ENCODE measurements around the gene GPC5.

The GPC5 gene

DNA sequence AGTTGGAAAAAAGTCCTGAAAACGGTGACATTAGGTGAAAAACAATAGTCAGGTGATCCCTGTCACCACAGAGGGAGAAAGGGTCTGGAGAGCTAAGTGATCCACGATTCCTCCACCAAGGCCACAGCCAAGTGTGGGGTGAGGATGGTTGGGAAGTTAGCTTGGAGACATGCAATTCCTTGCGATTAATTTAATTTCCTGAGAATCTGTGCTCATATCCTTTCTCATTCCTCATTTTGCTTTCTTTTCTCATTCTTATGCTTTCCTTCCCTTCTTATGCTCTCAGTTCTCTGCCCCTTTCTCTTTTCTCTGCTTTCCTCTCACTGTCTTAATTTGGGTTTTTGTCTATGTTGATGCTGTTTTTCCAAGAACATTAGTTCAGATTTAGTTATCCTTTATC lies 68.8 kb downstream of the GPC5 start:
- no peak for DNase-seq

DNA sequence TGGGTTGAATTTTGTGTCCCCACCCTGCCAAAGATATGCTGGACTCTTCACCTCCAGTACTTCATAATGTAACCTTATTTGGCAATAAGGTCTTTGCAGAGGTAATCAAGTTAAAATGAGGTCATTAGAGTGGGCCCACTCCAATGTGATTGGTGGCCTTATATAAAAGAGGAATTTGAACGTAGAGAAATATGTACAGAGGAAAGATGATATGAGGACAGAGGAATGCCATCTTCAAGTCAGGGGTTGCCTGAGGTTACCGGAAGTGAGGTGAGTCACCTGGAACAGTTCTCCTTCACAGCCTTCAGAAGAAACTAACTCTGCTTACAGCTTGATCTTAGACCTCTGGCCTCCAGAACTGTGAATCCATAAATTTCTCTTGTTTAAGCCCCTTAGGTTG lies 69.9 kb downstream of the GPC5 start:
- no peak for DNase-seq

DNA sequence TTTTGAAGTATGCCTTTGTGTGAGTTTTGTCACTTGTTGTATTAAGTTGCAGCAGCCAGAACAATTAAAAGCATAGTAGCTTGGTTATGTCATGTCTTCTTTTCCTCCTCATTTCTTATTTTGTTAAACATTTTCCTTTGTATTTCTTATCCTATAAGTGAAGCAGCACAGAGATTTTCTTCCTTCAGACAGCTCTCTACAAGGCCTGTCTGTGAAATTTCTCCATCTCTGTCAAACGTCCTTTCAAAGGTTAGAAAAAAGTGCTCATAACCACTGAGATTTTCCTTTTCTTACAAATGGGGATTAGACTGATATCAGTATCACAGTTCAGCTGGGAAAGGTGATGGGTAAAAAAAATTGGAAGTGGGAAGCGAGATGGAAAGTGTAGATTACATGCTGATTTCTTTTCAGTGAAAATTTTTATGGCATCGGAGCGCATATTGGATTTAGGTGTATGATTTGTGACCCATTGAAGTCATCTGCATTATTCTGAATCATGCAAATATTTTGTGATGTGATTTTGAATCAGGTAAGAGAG lies 71.7 kb downstream of the GPC5 start:
- DNase-seq = no peak

DNA sequence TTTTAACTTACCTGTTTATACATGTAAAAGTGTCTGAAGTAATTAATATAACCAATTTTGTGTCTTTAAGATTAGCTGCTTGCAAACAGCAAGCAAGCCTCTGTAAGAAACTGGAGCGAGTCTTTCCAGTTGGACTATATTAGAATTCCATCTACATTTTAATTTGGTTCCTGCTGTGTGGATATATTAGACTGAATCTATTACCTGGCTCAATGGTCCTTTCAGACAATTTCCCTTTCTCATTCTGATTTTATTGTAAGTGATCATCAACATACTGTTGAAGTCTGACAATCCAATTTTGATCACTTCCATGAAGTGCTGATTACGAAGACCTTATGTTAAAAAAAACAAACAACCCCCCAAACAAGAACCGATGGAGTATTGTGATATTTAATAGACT lies 72.3 kb downstream of the GPC5 start:
- DNase-seq = no peak

DNA sequence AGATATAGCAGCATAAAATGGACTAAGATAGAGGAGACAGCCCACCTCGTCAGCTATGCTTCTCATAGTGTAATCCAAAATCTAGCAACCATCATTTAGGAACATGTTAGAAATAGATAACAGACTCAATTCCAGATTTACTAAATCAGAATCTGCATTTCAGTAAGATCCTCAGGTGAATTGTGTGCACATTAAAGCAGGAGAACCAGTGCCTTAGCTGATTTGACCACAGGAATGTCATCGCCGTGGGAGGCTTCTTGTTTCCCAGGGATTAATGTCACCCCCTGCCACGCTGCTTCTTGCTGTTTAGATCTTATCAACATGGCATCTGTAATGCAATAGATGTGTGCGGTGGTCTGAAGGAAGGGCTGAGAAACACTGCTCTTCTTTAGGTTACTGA lies 84.0 kb downstream of the GPC5 start:
- no peak for DNase-seq

DNA sequence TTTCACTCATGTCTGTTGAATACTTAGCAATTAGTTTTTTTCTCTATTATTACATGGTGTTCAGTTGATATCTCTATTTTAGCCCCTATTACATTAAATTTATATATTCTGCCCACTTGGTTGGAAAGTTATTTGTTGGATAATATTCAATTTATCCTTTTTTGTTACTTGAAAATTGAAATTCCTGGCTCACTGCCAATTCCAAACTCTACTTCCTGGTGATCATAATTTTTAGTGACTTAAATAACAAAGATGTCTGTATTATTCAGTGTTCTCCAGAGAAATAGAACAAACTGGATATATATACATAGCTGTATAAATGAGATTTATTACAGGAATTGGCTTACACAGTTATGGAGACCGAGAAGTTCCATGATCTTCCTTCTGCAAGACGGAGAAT lies 93.6 kb downstream of the GPC5 start:
- DNase-seq = no peak

DNA sequence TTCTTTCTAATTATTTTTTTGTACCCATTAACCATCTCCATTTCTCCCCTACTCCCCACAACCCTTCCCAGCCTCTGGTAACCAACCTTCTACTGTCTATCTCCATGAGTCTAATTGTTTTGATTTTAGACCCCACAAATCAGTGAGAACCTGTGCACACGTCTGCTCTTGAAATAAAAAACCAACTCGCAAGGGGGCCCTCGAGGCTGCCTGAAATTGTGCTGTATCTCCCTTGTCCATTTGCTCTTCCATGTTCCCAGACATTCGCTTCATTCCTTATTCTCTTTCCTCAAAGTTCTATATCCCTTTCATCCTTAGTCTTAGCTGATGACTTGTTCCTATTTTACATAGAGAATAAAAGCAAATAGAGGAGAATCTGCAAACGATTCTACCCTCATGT lies 95.0 kb downstream of the GPC5 start:
- no peak for DNase-seq

DNA sequence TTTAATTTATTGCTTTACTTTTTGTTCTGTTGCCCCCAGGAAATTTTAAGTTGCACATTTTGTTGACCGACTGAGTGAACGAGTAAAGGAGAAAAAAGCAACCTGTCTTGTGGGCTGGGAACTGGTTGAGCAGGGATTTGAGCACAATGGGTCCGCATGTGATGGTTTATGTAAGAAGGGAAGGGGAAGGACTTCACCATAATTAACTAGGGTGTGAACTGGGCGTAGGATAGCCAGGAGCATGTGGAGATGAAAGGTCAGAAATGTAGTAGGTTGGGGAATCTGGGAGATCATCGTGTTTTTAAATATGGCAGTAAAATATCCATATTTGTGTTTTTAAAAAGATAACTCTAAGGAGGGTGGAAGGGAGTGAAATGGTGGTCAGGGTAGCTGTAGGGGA lies 99.9 kb downstream of the GPC5 start:
- no peak for DNase-seq

DNA sequence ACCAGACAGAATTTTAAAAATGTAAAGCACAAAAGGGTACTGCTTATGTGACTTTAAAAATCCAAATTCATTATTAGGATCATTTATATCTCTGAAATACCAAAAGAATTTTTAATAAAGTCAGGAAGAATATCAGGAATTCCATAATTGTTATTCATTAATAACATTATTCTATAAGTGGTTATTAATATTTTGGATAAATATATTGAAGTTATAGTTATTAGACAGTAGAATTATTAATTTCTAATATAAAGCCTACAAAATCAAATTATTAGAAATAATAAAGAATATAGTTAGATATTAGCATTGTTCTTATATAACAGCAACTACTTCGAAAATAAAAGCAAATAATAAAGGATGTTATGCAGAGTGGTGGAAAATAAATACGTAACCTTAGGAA lies 105.8 kb downstream of the GPC5 start:
- DNase-seq = no peak

DNA sequence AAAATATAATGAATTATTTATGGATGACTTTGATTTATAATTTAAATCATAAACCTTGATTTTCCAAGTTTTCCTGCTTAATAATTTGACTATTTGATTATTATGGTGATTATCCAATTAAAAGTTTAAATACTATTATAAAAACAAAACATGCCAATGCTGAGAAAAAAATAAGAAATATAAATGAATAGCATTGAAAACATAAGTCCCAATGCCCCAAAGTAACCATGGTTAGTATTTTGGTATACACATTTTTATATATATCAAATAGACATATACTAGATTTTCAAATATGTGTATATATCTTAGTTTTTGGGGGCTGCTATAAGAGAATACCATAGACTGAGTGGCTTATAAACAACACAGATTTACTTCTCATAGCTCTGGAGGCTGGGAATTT lies 108.3 kb downstream of the GPC5 start:
- DNase-seq = no peak

DNA sequence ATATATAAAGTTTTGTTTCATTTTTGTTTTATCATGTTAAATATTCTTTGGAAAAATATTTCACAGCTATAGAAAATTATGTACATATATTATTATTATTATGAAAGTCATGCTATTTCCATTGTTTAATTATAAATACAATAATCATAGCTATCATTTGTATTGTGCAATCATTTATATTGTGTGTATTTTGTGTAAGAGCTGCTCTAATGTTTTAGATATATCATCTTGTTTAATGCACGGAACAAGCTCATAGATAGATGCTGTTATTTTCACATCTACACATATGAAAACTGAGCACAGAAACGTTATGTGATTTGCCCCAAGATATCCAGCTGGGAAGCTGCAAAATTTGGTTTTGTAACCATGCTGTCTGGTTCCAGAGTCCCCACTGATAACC lies 111.6 kb downstream of the GPC5 start:
- DNase-seq = no peak

DNA sequence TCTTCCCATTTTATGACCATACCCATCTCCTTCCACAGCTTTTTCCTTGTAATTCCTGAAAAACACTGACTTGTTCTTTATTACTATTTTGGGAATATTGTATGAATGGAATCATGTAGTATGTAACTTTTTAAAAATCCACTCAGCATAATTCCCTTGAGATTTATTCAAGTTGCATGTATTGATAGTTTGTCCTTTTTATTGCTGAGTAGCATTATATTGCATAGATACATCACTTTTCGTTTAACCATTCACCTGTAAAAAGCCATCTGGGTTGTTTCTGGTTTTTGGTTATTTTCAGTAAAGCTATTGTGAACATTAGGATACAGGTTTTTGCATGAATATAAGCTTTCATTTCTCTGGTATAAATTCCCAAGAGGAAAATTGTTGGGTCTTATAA lies 115.4 kb downstream of the GPC5 start:
- no peak for DNase-seq

DNA sequence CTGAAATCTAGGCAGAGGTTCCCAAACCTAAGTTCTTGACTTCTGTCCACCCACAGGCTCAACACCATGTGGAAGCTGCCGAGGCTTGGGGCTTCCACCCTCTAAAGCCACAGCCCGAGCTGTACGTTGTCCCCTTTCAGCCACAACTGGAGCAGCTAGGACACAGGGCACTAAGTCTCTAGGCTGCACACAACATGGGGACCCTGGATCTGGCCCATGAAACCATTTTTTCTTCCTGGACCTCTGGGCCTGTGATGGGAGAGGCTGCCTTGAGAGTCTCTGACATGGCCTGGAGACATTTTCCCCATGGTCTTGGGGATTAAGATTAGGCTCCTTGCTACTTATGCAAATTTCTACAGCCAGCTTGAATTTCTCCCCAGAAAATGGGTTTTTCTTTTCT lies 118.4 kb downstream of the GPC5 start:
- DNase-seq = no peak

DNA sequence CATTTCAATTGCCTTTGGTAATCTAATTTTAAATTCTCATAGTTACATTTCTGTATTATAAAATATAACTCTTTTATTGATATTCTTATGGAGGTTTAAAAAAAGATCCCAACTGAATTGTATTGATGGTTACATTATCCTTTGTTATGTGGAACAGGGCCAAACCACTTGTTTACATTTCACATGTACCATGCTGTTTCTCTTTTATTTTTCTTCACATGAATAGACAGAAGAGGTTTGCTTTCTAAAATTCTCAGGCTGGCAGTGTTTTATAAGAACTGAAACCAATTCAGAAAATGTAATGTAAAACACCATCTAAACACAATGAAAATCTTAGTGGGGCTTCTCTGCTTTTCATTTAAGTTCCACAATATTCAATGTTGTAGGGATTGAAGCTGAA lies 122.5 kb downstream of the GPC5 start:
- no peak for DNase-seq

DNA sequence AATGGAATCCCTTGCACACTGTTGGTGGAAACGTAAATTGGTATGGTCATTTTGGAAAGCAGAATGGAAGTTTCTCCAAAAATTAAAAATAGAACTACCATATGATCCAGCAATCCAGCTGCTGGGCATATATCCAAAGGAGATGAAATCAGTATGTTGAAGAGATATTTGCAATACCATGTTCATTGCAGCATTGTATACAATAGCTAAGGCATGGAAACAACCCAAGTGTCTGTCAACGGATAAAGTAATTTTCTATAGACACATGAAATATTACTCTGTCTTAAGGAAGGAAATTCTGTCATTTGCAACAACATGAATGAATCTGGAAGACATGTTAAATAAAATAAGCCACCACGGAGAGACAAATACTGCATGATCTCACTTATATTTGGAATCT lies 124.7 kb downstream of the GPC5 start:
- no peak for DNase-seq

DNA sequence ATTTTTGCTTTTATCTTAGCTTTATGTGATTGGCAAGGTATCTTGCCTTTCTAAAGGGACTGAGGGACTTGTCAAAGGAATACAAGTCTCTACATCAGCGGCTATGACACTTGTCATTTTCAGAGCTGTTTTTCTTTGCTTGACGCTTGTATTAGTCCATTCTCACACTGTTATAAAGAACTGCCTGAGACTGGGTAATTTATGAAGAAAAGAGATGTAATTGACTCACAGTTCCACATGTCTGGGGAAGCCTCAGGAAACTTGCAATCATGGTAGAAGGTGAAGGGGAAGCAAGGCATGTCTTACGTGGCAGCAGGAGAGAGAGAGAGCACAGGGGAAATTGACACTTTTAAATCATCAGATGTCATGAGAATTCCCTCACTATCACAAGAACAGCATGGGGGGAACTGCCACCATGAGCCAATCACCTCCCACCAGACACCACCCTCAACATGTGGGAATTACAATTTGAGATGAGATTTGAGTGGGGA lies 128.2 kb downstream of the GPC5 start:
- no peak for DNase-seq

DNA sequence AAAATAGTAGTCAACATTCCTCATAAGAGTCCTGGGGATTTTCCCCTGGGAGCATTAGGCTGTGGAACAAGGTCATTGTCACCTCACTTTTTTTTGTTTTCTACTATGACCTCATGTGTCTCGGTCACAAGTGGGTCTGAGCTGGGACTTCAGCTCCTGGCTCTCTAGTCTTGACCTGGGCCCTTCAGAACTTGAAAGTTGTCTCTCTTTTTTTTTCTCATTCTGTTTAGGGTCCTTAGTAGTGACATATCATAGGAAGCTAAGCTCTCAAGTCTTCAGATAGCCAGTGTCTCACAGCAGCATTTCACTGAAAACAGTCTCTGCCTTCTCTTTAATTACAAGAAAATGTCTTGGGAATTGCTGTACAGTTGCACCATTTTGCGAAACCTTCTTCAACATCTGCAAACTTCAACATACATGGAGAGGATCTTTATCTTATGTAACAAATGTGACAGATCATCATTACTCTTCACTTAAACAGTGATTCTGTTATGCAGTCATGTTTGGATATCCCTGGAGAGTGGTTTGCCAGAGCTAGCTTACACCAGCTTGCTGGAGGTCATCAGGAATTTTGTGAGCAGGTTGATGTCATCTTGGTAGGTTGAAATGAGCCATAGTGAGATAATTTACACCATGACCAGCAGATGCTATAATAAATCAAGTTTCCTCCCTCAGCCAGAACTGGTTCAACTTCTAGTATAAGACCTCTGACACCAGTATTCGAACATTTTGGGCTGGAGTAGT lies 131.5 kb downstream of the GPC5 start:
- DNase-seq = no peak

DNA sequence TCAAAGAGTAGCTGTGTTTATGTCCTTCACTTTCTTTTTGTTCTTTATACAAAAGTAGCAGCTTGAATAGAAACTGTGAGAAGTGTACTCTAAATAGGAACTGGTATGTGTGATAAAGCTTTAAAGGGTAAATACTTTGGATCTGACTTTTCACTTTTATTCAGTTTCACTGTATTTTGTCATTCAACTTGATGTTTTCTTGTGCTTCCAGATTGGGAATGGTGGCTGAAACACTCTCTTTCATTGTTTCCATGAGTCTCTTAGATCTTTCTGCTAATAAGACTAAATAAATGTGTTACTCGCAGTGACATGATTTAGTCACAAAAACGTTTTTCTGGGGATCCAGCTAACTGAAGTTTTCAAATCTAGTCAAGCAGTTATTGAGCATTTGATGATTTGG lies 133.2 kb downstream of the GPC5 start:
- DNase-seq = no peak

DNA sequence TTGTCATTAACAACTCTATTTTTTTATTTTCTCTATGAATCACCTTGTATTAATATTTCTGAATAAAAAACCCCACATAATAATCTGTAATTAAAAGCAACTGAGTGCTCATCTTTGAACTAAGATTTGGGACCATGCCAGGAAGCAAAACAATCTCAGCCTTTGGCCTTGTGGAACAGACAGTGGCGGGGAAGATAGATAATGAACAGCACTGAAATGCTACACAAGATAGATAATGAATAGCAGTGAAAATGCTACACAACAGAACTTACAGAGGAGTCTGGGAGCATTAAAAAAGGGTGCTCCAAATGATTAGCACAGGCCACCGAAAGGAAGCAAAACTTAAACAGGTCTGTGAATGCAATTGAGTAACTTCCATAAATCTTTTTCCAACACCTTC lies 134.9 kb downstream of the GPC5 start:
- no peak for DNase-seq

DNA sequence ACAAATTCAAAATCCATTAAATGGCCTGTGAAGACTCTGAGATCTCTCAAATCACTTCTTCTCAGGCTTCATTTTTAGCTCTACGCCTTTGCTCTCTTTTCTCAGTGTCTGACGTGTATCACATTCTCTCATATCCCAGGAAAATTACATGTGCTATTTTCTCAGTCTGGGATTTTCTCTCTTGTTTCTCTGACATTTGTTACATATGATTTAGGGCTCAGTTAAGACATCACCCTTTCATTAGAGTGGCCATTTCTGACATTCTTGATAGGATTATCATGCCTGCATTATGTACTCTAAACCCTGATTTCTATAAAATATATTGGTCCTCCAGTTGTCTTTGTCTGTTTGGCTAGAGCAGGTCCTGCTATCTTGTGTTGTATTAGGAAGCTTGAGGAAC lies 136.6 kb downstream of the GPC5 start:
- no peak for DNase-seq

DNA sequence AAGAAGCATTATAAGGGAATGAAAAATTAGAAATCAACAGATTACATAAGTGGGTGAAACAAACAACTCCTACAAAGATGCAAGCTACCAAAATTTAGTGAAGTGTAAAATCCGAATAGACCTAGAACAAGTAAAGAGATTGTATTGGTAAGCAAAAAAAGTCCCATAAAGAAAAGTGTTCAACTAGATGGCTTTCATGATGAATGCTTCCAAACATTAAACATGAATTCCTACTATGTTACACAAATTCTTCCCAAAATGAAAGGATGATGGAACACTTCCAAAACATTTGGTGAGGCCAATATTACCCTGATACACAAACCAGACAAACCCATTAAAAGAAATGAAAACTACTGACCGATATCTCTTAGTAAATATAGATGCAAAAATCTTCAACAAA lies 139.0 kb downstream of the GPC5 start:
- no peak for DNase-seq

DNA sequence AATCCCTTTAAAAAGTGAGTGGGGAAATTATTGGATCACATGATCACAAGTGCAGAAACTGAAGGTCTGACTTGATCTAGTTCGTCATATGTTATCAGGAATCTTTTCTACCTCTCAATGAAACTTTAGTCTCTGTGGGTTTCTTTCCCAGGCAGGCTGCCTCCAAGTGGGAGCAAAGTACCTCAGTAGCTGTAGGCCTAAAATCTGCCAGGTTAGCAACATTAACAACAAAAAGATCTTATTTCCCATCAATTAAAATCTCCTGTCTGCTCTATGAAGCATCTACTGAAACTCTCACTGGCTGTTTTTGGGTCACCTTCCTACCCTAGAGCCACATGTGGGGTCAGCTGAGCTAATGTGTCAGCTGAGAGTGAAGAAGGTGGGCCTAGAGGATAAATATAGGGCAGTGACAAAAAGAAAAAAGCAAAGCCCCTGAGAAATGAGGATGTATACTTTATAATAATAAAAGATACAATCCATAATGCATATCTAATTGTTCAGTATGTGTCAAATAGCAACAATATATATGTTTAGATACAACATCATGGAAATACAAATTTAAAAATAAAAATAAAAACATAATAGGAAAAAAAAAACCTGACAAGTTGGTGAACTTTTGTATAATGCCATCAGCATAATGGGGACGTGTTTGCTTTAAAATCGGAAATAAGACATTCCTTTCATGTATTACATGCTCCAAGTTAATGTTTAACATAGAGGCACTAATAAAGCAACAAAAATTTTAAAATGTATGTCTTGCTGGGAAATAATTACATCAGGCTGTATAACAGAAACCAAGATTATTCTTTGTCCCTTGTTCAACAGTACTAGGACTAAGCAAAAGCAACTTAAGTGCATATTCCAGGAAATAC lies 141.1 kb downstream of the GPC5 start:
- no peak for DNase-seq

DNA sequence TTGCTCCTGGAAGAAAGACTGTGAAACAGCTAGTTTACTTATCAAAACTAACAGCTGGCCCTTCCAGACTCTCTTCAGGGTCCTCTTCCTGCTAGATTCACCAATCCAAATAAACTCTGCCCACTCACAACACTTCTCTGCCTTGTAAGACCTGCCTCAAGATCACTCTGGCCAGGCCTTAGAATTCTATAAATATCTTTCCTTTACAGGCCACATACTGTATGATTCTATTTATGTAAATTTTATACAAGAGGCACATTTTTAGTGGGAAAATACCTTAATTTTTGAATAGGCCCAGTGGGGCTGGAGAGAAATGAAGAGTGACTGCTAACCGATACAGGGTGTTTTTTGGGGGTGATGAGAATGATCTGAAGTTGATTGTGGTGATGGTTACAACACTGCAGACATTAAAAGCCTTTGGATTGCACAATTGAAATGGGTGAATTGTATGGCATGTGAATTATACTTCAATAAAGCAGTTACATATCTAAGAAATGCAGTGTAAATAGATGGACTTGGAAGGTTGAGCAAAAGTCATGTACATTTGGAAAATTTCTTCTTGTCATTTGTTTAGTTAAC lies 141.8 kb downstream of the GPC5 start:
- DNase-seq = no peak

DNA sequence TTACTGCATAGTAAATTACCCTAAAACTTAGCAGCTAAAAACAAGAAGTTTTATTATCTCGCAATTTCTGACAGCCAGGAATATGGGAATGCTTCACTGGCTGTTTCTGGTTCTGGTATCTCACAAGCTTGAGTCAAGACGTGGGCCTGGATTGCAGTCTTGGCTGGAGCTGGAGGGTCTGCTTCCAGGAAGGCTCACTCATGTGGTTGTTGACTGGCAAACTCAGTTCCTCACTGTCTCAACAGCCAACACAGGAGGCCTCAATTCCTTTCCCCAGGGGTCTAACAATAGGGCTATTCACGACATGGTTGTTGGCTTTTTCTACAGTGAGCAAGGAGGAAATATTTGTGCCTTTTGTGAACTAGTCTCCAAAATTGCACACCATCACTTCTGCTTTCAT lies 146.3 kb downstream of the GPC5 start:
- no peak for DNase-seq

All from NCI-H1048 (cell line).